HepG2 (cell line): ENCODE data around the gene DNAJC5. TPM values are rescaled to one million over a fixed set of nuclear protein-coding genes. Genes with fewer than 3 reads are reported as not detected.

Experiments used
- ARNT2 ChIP-seq: sonication (generic); formaldehyde crosslinking; IDR thresholded peaks from 2 replicates; pipeline ENCODE4 v1.8.0; 2022; ENCODE audit warnings: mild to moderate bottlenecking, low read depth, missing genetic modification reagents, moderate library complexity
- DZIP1 ChIP-seq: sonication (generic); formaldehyde crosslinking; IDR thresholded peaks from 2 replicates; pipeline ENCODE4 v1.5.0; 2020; ENCODE audit warnings: mild to moderate bottlenecking, missing genetic modification reagents
- EP300 ChIP-seq, 3 experiments: sonication (generic) in 1 of 3; formaldehyde crosslinking in 1 of 3; IDR thresholded peaks; 2 replicates each; pipeline versions ENCODE4 v1.5.1 to v1.6.1; 2011 to 2020; ENCODE audit warnings: low read depth in 2 of 3, low read length in 2 of 3, borderline replicate concordance in 1 of 3, improper control_type of control experiment in 1 of 3, mild to moderate bottlenecking in 1 of 3, missing genetic modification reagents in 1 of 3, moderate library complexity in 1 of 3
- FOXC1 ChIP-seq: sonication (generic); formaldehyde crosslinking; IDR thresholded peaks from 2 replicates; pipeline ENCODE4 v1.8.0; 2022; ENCODE audit warnings: mild to moderate bottlenecking, missing genetic modification reagents, borderline replicate concordance
- GPN1 ChIP-seq: sonication (generic); formaldehyde crosslinking; IDR thresholded peaks from 2 replicates; pipeline ENCODE4 v1.5.1; 2020; ENCODE audit warnings: missing genetic modification reagents, borderline replicate concordance
- HINFP ChIP-seq: sonication (generic); formaldehyde crosslinking; IDR thresholded peaks from 2 replicates; pipeline ENCODE4 v1.4.0; 2020; ENCODE audit warnings: low read depth, mild to moderate bottlenecking, missing genetic modification reagents
- KLF11 ChIP-seq: IDR thresholded peaks from 2 replicates; pipeline ENCODE4 v1.6.1; 2016; ENCODE audit warnings: missing compliant biosample characterization
- MATR3 ChIP-seq: sonication (generic); formaldehyde crosslinking; IDR thresholded peaks from 2 replicates; pipeline ENCODE4 v1.4.0; 2020; ENCODE audit warnings: missing genetic modification reagents
- MEIS1 ChIP-seq: sonication (generic); formaldehyde crosslinking; IDR thresholded peaks from 2 replicates; pipeline ENCODE4 v1.9.0; 2021; ENCODE audit warnings: mild to moderate bottlenecking, missing genetic modification reagents, moderate library complexity, borderline replicate concordance
- PCBP2 ChIP-seq: fragments of 200-400 bp; formaldehyde crosslinking; optimal IDR thresholded peaks from 2 replicates; pipeline ENCODE3; 2018; ENCODE audit warnings: low read length, low read depth; ENCODE audit not compliant: poor library complexity, severe bottlenecking
- POLR2A ChIP-seq, 2 experiments: IDR thresholded peaks; 2 replicates each; pipeline ENCODE4 v1.6.1; 2011; ENCODE audit warnings: low read depth in 2 of 2, low read length in 2 of 2, mild to moderate bottlenecking in 1 of 2, moderate library complexity in 1 of 2; ENCODE audit not compliant: insufficient read depth in 1 of 2
- SPEN ChIP-seq: sonication (generic); formaldehyde crosslinking; IDR thresholded peaks from 2 replicates; pipeline ENCODE4 v1.5.1; 2020; ENCODE audit warnings: low read depth, mild to moderate bottlenecking, missing genetic modification reagents
- STAG1 ChIP-seq: sonication (generic); formaldehyde crosslinking; IDR thresholded peaks from 2 replicates; pipeline ENCODE4 v1.4.0; 2020; ENCODE audit warnings: missing genetic modification reagents
- TCF12 ChIP-seq, 2 experiments: fragments of 450-650 bp in 1 of 2; sonication (generic) in 1 of 2; formaldehyde crosslinking in 1 of 2; IDR thresholded peaks; 2 replicates each; pipeline versions ENCODE4 v1.6.1 to v1.8.0; 2017 to 2022; ENCODE audit warnings: antibody characterized with exemption in 1 of 2, mild to moderate bottlenecking in 1 of 2, missing genetic modification reagents in 1 of 2, moderate library complexity in 1 of 2
- ZNF205 ChIP-seq: IDR thresholded peaks from 2 replicates; pipeline ENCODE4 v1.6.1; 2018; ENCODE audit warnings: missing biosample characterization, missing genetic modification reagents
- ZNF362 ChIP-seq: sonication (generic); formaldehyde crosslinking; IDR thresholded peaks from 2 replicates; pipeline ENCODE4 v1.4.0; 2020; ENCODE audit warnings: missing genetic modification reagents, mild to moderate bottlenecking, borderline replicate concordance
- ZNF563 ChIP-seq: sonication (generic); formaldehyde crosslinking; IDR thresholded peaks from 2 replicates; pipeline ENCODE4 v1.8.0; 2022; ENCODE audit warnings: mild to moderate bottlenecking, moderate library complexity, missing genetic modification reagents
- ZNF710 ChIP-seq: sonication (generic); formaldehyde crosslinking; IDR thresholded peaks from 2 replicates; pipeline ENCODE4 v1.5.0; 2020; ENCODE audit warnings: mild to moderate bottlenecking, missing genetic modification reagents, borderline replicate concordance
- ZNF746 ChIP-seq: sonication (generic); formaldehyde crosslinking; IDR thresholded peaks from 2 replicates; pipeline ENCODE4 v1.8.0; 2022; ENCODE audit warnings: mild to moderate bottlenecking, missing genetic modification reagents
- ZNF772 ChIP-seq: sonication (generic); formaldehyde crosslinking; IDR thresholded peaks from 2 replicates; pipeline ENCODE4 v1.5.0; 2020; ENCODE audit warnings: mild to moderate bottlenecking, missing genetic modification reagents
- polyA plus RNA-seq, 8 experiments: library from polyadenylated mRNA; depleted of rRNA in 3 of 8; stranded (reverse) in 7 of 8; unstranded in 1 of 8; fragments of >200 nt; fragmentation: Illumina TruSeq in 4 of 8; extraction: Trizol in 4 of 8; gene quantifications; 2 replicates each; pipeline versions ENCODE4 v1.2.1 to v1.2.3, GENCODE V29; 2011 to 2016; ENCODE audit warnings: low read depth in 4 of 8, missing spikeins in 1 of 8, mixed read lengths in 1 of 8; ENCODE audit not compliant: insufficient read depth in 1 of 8
- total RNA-seq, 5 experiments: library from RNA; depleted of rRNA; stranded (reverse); fragments of >200 nt; fragmentation: Illumina TruSeq; extraction: Trizol; gene quantifications; 2 replicates each; pipeline ENCODE4 v1.2.3, GENCODE V29; 2016; ENCODE audit warnings: low read depth in 1 of 5

The DNAJC5 gene
- total and polyA plus RNA-seq, 2 of the 13 experiments (the other 11 are each of a cell fraction or from before 2014, with no cell fraction given), result 42.8 to 64.5 TPM

GRCh38 chr20:63863798-63864544 is 31.0 kb upstream of the DNAJC5 start (continued):
- TF ChIP-seq DZIP1 (peak; percentile 97), ZNF563 (CRISPR knock-in tag) (no peak), SPEN (CRISPR knock-in tag) (peak; percentile 95), PCBP2 (no peak), GPN1 (no peak; the same call in 1 of the 2 replicates), ZNF746 (CRISPR knock-in tag) (peak; percentile 88), STAG1 (CRISPR knock-in tag) (peak; percentile 98), MATR3 (CRISPR knock-in tag) (no peak), TCF12 (IDR thresholded peaks at IDR 0.05) (no peak), TCF12 (CRISPR knock-in tag; IDR thresholded peaks at IDR 0.05) (peak; percentile 30; the same call in 1 of the 2 replicates), ZNF772 (CRISPR knock-in tag) (peak; percentile 87; the same call in 1 of the 2 replicates), HINFP (CRISPR knock-in tag) (peak; percentile 92; the same call in 1 of the 2 replicates), MEIS1 (CRISPR knock-in tag) (peak; percentile 69), ZNF205 (CRISPR knock-in tag) (peak; percentile 74; the same call in 1 of the 2 replicates), ARNT2 (CRISPR knock-in tag) (peak; percentile 63; the same call in 1 of the 2 replicates), KLF11 (CRISPR knock-in tag) (no peak; the same call in 1 of the 2 replicates), EP300 (IDR thresholded peaks at IDR 0.05; ENCODE audit: low read depth in 2 of 2, low read length in 2 of 2) (peak in 1 of 2 experiments; percentile 5; a peak in 1 of 4 replicates), EP300 (CRISPR knock-in tag; IDR thresholded peaks at IDR 0.05; ENCODE audit: borderline replicate concordance) (peak; percentile 20; the same call in 1 of the 2 replicates), ZNF710 (CRISPR knock-in tag) (no peak; the same call in 1 of the 2 replicates), FOXC1 (no peak; the same call in 1 of the 2 replicates), ZNF362 (no peak), POLR2A (IDR thresholded peaks at IDR 0.05; ENCODE audit: insufficient read depth in 1 of 2, low read depth in 2 of 2, low read length in 2 of 2) (peak in 1 of 2 experiments; percentile 54; a peak in 1 of 4 replicates)
